SK-N-SH treated with all-trans-retinoic acid at 6 μM for 48 hours (cell line): Measurements from ENCODE around the gene SLC7A8.

Source experiments
- ATAC-seq: fragments of 200-7000 bp; cut with Tn5 transposase; 3 replicates; pipeline ENCODE4 v1.9.1; 2020; ENCODE audit warnings: mild to moderate bottlenecking, moderate library complexity
- ARNTL ChIP-seq: fragments of 450-650 bp; formaldehyde crosslinking; IDR thresholded peaks from 2 replicates; pipeline ENCODE4 v1.5.0; 2020; ENCODE audit warnings: low read depth, mild to moderate bottlenecking, moderate library complexity, borderline replicate concordance
- BACH2 ChIP-seq: fragments of 250-450 bp; sonication (Bioruptor Pico); IDR thresholded peaks from 2 replicates; pipeline ENCODE4 v1.9.0; 2021; ENCODE audit warnings: mild to moderate bottlenecking, borderline replicate concordance
- CREB5 ChIP-seq: fragments of 250-450 bp; sonication (Bioruptor Pico); IDR thresholded peaks from 2 replicates; pipeline ENCODE4 v1.5.1; 2020; ENCODE audit warnings: low read depth, mild to moderate bottlenecking, moderate library complexity
- CSDC2 ChIP-seq: fragments of 250-450 bp; sonication (Bioruptor Pico); IDR thresholded peaks from 2 replicates; pipeline ENCODE4 v1.5.0; 2020; ENCODE audit warnings: mild to moderate bottlenecking, moderate library complexity
- ESRRG ChIP-seq: fragments of 250-450 bp; sonication (Bioruptor Pico); IDR thresholded peaks from 2 replicates; pipeline ENCODE4 v1.6.1; 2021; ENCODE audit warnings: mild to moderate bottlenecking
- GLIS3 ChIP-seq: fragments of 250-450 bp; sonication (Bioruptor Pico); IDR thresholded peaks from 2 replicates; pipeline ENCODE4 v1.5.0; 2020; ENCODE audit warnings: mild to moderate bottlenecking, moderate library complexity
- OSR1 ChIP-seq: fragments of 250-450 bp; sonication (Bioruptor Pico); IDR thresholded peaks from 2 replicates; pipeline ENCODE4 v1.8.0; 2022; ENCODE audit warnings: moderate library complexity, mild to moderate bottlenecking, inconsistent platforms
- PATZ1 ChIP-seq: fragments of 250-450 bp; sonication (Bioruptor Pico); IDR thresholded peaks from 2 replicates; pipeline ENCODE4 v1.8.0; 2020; ENCODE audit warnings: mild to moderate bottlenecking, moderate library complexity, borderline replicate concordance
- POU6F1 ChIP-seq: fragments of 250-450 bp; sonication (Bioruptor Pico); IDR thresholded peaks from 2 replicates; pipeline ENCODE4 v1.8.0; 2021; ENCODE audit warnings: low read depth, mild to moderate bottlenecking, moderate library complexity, borderline replicate concordance
- PPARA ChIP-seq: fragments of 250-450 bp; sonication (Bioruptor Pico); IDR thresholded peaks from 2 replicates; pipeline ENCODE4 v1.5.0; 2020; ENCODE audit warnings: mild to moderate bottlenecking, borderline replicate concordance
- RARB ChIP-seq: fragments of 250-450 bp; sonication (Bioruptor Pico); IDR thresholded peaks from 2 replicates; pipeline ENCODE4 v1.8.0; 2021; ENCODE audit warnings: mild to moderate bottlenecking, moderate library complexity
- SNAI2 ChIP-seq: fragments of 250-450 bp; sonication (Bioruptor Pico); IDR thresholded peaks from 2 replicates; pipeline ENCODE4 v1.5.0; 2020; ENCODE audit warnings: mild to moderate bottlenecking, moderate library complexity
- TOX ChIP-seq: fragments of 250-450 bp; sonication (Bioruptor Pico); IDR thresholded peaks from 2 replicates; pipeline ENCODE4 v1.8.0; 2021; ENCODE audit warnings: mild to moderate bottlenecking, moderate library complexity, borderline replicate concordance
- TSHZ2 ChIP-seq: fragments of 250-450 bp; sonication (Bioruptor Pico); IDR thresholded peaks from 2 replicates; pipeline ENCODE4 v1.5.0; 2020; ENCODE audit warnings: mild to moderate bottlenecking, moderate library complexity
- ZC3H10 ChIP-seq: fragments of 250-450 bp; sonication (Bioruptor Pico); IDR thresholded peaks from 2 replicates; pipeline ENCODE4 v1.5.1; 2021; ENCODE audit warnings: mild to moderate bottlenecking, moderate library complexity
- ZFP3 ChIP-seq: fragments of 250-450 bp; sonication (Bioruptor Pico); IDR thresholded peaks from 2 replicates; pipeline ENCODE4 v1.5.0; 2020; ENCODE audit warnings: mild to moderate bottlenecking, moderate library complexity
- ZNF565 ChIP-seq: fragments of 450-650 bp; formaldehyde crosslinking; conservative IDR thresholded peaks from 2 replicates; pipeline ENCODE4 v1.5.0; 2020; ENCODE audit warnings: low read depth, mild to moderate bottlenecking, moderate library complexity
- ZNF70 ChIP-seq: fragments of 450-650 bp; formaldehyde crosslinking; IDR thresholded peaks from 2 replicates; pipeline ENCODE4 v1.5.0; 2020; ENCODE audit warnings: mild to moderate bottlenecking, moderate library complexity
- ZNF8 ChIP-seq: fragments of 450-650 bp; formaldehyde crosslinking; IDR thresholded peaks from 2 replicates; pipeline ENCODE4 v1.5.0; 2020; ENCODE audit warnings: mild to moderate bottlenecking, moderate library complexity

The SLC7A8 gene

GRCh38 chr14:23162800-23163199, 20.7 kb downstream of the SLC7A8 start:
- no peak for ATAC-seq
- no peak for TF ChIP-seq CSDC2 (CRISPR knock-in tag)
- no peak for TF ChIP-seq OSR1 (CRISPR knock-in tag)
- TF ChIP-seq ZNF8 (CRISPR knock-in tag), result no peak
- TF ChIP-seq TOX (CRISPR knock-in tag), result no peak
- TF ChIP-seq CREB5 (CRISPR knock-in tag), result no peak
- no peak for TF ChIP-seq ZC3H10 (CRISPR knock-in tag)
- no peak for TF ChIP-seq ZNF70 (CRISPR knock-in tag)

GRCh38 chr14:23162005-23162404, 21.5 kb downstream of the SLC7A8 start:
- TF ChIP-seq ZNF8 (CRISPR knock-in tag) (no peak), ZFP3 (CRISPR knock-in tag) (no peak), CREB5 (CRISPR knock-in tag) (no peak), ZNF70 (CRISPR knock-in tag) (no peak), OSR1 (CRISPR knock-in tag) (no peak), ESRRG (no peak), SNAI2 (no peak), ZC3H10 (CRISPR knock-in tag) (no peak), ZNF565 (CRISPR knock-in tag) (no peak), ARNTL (CRISPR knock-in tag) (no peak), TSHZ2 (CRISPR knock-in tag) (no peak), RARB (CRISPR knock-in tag) (no peak), POU6F1 (no peak), CSDC2 (CRISPR knock-in tag) (no peak)
- TF ChIP-seq, all 23 proteins: peak for 0
- ATAC-seq, result no peak

- TF ChIP-seq OSR1 (CRISPR knock-in tag) (no peak), ZC3H10 (CRISPR knock-in tag) (no peak), TOX (CRISPR knock-in tag) (no peak)
- ATAC-seq, result peak; percentile 83
Observed at GRCh38 chr14:23160924-23161522, 22.4 kb downstream of the SLC7A8 start.

GRCh38 chr14:23159532-23159931, 23.9 kb downstream of the SLC7A8 start:
- no peak for ATAC-seq
- no peak for TF ChIP-seq CREB5 (CRISPR knock-in tag)
- no peak for TF ChIP-seq ZNF565 (CRISPR knock-in tag)
- no peak for TF ChIP-seq CSDC2 (CRISPR knock-in tag)
- TF ChIP-seq PATZ1, result no peak
- TF ChIP-seq ZFP3 (CRISPR knock-in tag), result no peak
- no peak for TF ChIP-seq GLIS3
- no peak for TF ChIP-seq RARB (CRISPR knock-in tag)
- TF ChIP-seq POU6F1, result no peak
- TF ChIP-seq ESRRG, result no peak
- TF ChIP-seq ZNF8 (CRISPR knock-in tag), result no peak
- no peak for TF ChIP-seq PPARA (CRISPR knock-in tag)
- TF ChIP-seq BACH2 (CRISPR knock-in tag), result no peak
- TF ChIP-seq TSHZ2 (CRISPR knock-in tag), result no peak
